MM.1S (cell line): Measurements from ENCODE around the gene LPCAT2.
A peak's percentile ranks its signal among the peaks of the same experiment; 100 is the strongest.

ENCODE experiments used
- DNase-seq: peaks from one replicate; pipeline ENCODE4 v3.0.0-alpha.2; 2015
- H2AFZ ChIP-seq: fragments of 300-600 bp; sonication (generic); 2 replicates; pipeline ENCODE4 v1.6.0; 2016; ENCODE audit warnings: antibody characterized with exemption, low read length
- H3F3A ChIP-seq: fragments of 300-600 bp; sonication (generic); 2 replicates; pipeline ENCODE4 v1.6.1; 2016; ENCODE audit warnings: mild to moderate bottlenecking, antibody characterized with exemption, low read length, moderate library complexity, mixed read lengths; ENCODE audit not compliant: insufficient read depth
- H3K27ac ChIP-seq: fragments of 300-600 bp; sonication (generic); 2 replicates; pipeline ENCODE4 v1.5.1; 2016; ENCODE audit warnings: mild to moderate bottlenecking, low read length
- H3K27me3 ChIP-seq: fragments of 300-600 bp; sonication (generic); replicated peaks from 2 replicates; pipeline ENCODE4 v1.6.0; 2016; ENCODE audit warnings: low read length; ENCODE audit not compliant: insufficient read depth
- H3K36me3 ChIP-seq: fragments of 300-600 bp; sonication (generic); replicated peaks from 2 replicates; pipeline ENCODE4 v1.6.1; 2016; ENCODE audit warnings: mild to moderate bottlenecking, low read length, mixed read lengths; ENCODE audit not compliant: insufficient read depth
- H3K4me1 ChIP-seq: fragments of 300-600 bp; sonication (generic); 2 replicates; pipeline ENCODE4 v1.6.1; 2016; ENCODE audit warnings: low read length, mixed read lengths
- H3K4me2 ChIP-seq: fragments of 300-600 bp; sonication (generic); 2 replicates; pipeline ENCODE4 v1.6.0; 2016; ENCODE audit warnings: low read depth, low read length
- H3K4me3 ChIP-seq: fragments of 300-600 bp; sonication (generic); 2 replicates; pipeline ENCODE4 v1.5.1; 2016; ENCODE audit warnings: low read length, mixed read lengths
- H3K79me2 ChIP-seq: fragments of 300-600 bp; sonication (generic); 2 replicates; pipeline ENCODE4 v1.6.1; 2016; ENCODE audit warnings: mixed run types, low read length, mixed read lengths
- H3K9ac ChIP-seq: fragments of 300-600 bp; sonication (generic); 2 replicates; pipeline ENCODE4 v1.6.1; 2016; ENCODE audit warnings: low read length, mixed read lengths
- H3K9me2 ChIP-seq: fragments of 300-600 bp; sonication (generic); replicated peaks from 2 replicates; pipeline ENCODE4 v1.6.1; 2016; ENCODE audit warnings: mild to moderate bottlenecking, low read length, mixed read lengths; ENCODE audit not compliant: insufficient read depth
- H3K9me3 ChIP-seq: fragments of 300-600 bp; sonication (generic); replicated peaks from 2 replicates; pipeline ENCODE4 v1.6.1; 2016; ENCODE audit warnings: mild to moderate bottlenecking, low read length, mixed read lengths; ENCODE audit not compliant: insufficient read depth
- H4K20me1 ChIP-seq: fragments of 300-600 bp; sonication (generic); 2 replicates; pipeline ENCODE4 v1.6.1; 2016; ENCODE audit warnings: mild to moderate bottlenecking, low read length, moderate library complexity, mixed read lengths; ENCODE audit not compliant: insufficient read depth
- EZH2 ChIP-seq: fragments of 300-600 bp; sonication (generic); optimal IDR thresholded peaks from 2 replicates; pipeline ENCODE3; 2017; ENCODE audit warnings: low read depth, mild to moderate bottlenecking, antibody characterized with exemption, low read length, mixed read lengths
- EZH2phosphoT487 ChIP-seq: fragments of 300-600 bp; sonication (generic); IDR thresholded peaks from 2 replicates; pipeline ENCODE4 v1.6.1; 2018; ENCODE audit warnings: antibody characterized with exemption, low read length
- TF ChIP-seq, protein P1 (sequence below): fragments of 300-600 bp; sonication (generic); IDR thresholded peaks from 2 replicates; pipeline ENCODE4 v1.5.1; 2016; ENCODE audit warnings: antibody characterized with exemption, low read length, mixed read lengths

The LPCAT2 gene

GRCh38 chr16:55465077-55465896 lies 43.6 kb upstream of the LPCAT2 start:
- H3K4me1 ChIP-seq = no peaks in the 10 kb centered on the region
- H3K79me2 ChIP-seq = no peaks in the 10 kb centered on the region
- H3F3A ChIP-seq = no peaks in the 10 kb centered on the region
- H4K20me1 ChIP-seq = no peaks in the 10 kb centered on the region
- H2AFZ ChIP-seq = no peak overlapping the region
- no peaks in the 10 kb centered on the region for H3K9me2 ChIP-seq
- H3K4me3 ChIP-seq = no peak overlapping the region
- TF ChIP-seq EZH2phosphoT487 (no peak), EZH2 (no peak)
- TF ChIP-seq, protein P1, sequence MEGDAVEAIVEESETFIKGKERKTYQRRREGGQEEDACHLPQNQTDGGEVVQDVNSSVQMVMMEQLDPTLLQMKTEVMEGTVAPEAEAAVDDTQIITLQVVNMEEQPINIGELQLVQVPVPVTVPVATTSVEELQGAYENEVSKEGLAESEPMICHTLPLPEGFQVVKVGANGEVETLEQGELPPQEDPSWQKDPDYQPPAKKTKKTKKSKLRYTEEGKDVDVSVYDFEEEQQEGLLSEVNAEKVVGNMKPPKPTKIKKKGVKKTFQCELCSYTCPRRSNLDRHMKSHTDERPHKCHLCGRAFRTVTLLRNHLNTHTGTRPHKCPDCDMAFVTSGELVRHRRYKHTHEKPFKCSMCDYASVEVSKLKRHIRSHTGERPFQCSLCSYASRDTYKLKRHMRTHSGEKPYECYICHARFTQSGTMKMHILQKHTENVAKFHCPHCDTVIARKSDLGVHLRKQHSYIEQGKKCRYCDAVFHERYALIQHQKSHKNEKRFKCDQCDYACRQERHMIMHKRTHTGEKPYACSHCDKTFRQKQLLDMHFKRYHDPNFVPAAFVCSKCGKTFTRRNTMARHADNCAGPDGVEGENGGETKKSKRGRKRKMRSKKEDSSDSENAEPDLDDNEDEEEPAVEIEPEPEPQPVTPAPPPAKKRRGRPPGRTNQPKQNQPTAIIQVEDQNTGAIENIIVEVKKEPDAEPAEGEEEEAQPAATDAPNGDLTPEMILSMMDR = peak; percentile 100
- no peaks in the 10 kb centered on the region for H3K27me3 ChIP-seq
- H3K4me2 ChIP-seq = peak overlapping the region; percentile 24; the same call in 1 of the 2 replicates
- no peak overlapping the region for H3K9ac ChIP-seq
- H3K9me3 ChIP-seq = no peaks in the 10 kb centered on the region
- H3K36me3 ChIP-seq = no peaks in the 10 kb centered on the region
- DNase-seq = peak; percentile 80
- H3K27ac ChIP-seq = no peak overlapping the region

GRCh38 chr16:55466209-55466608 lies 42.7 kb upstream of the LPCAT2 start:
- no peaks in the 10 kb centered on the region for H3K27me3 ChIP-seq
- DNase-seq = no peak

DNA sequence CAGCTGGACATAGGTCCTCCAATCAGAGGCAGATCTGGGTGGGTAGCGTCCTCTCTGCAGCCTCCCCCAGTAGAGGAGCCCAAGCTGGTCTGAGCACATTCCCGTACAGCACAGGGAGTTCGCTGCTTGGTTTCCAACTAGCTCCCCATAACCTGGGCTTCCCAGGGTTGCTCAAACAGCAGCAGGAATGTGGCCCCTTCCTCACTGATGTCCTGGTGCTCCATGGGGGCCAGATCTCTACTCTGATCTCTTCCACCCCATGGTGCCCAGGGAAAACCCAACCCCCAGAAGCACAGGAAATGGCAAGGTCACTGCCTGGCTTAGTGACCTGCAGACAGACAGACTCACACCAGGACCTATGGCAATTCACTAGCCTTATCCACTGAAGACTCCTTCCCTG lies 41.0 kb upstream of the LPCAT2 start:
- no peak for DNase-seq
- Histone ChIP-seq H3K36me3 (no peaks in the 10 kb centered on the region), H3K4me1 (no peaks in the 10 kb centered on the region), H3K9me3 (no peaks in the 10 kb centered on the region), H3K79me2 (no peaks in the 10 kb centered on the region), H3K27ac (no peak overlapping the region), H4K20me1 (no peaks in the 10 kb centered on the region), H3K9ac (no peak overlapping the region), H3K9me2 (no peaks in the 10 kb centered on the region), H2AFZ (no peak overlapping the region), H3F3A (no peaks in the 10 kb centered on the region), H3K27me3 (no peaks in the 10 kb centered on the region), H3K4me2 (no peak overlapping the region), H3K4me3 (no peak overlapping the region)
- no peak for TF ChIP-seq EZH2phosphoT487
- TF ChIP-seq EZH2 = no peak
- TF ChIP-seq, protein P1 = no peak

More at GRCh38 chr16:55466209-55466608, 42.7 kb upstream of the LPCAT2 start:
- no peaks in the 10 kb centered on the region for H4K20me1 ChIP-seq
- H3K9me3 ChIP-seq = no peaks in the 10 kb centered on the region
- TF ChIP-seq EZH2phosphoT487 (no peak), EZH2 (no peak)
- TF ChIP-seq, protein P1 = no peak
- H3K9ac ChIP-seq = no peak overlapping the region
- no peak overlapping the region for H3K4me3 ChIP-seq
- H3F3A ChIP-seq = no peaks in the 10 kb centered on the region
- H3K27ac ChIP-seq = no peak overlapping the region
- H3K4me1 ChIP-seq = no peaks in the 10 kb centered on the region
- H3K4me2 ChIP-seq = no peak overlapping the region
- H2AFZ ChIP-seq = no peak overlapping the region
- H3K79me2 ChIP-seq = no peaks in the 10 kb centered on the region
- H3K36me3 ChIP-seq = no peaks in the 10 kb centered on the region
- H3K9me2 ChIP-seq = no peaks in the 10 kb centered on the region
